ENCODE results near the gene TACSTD2.

DNA sequence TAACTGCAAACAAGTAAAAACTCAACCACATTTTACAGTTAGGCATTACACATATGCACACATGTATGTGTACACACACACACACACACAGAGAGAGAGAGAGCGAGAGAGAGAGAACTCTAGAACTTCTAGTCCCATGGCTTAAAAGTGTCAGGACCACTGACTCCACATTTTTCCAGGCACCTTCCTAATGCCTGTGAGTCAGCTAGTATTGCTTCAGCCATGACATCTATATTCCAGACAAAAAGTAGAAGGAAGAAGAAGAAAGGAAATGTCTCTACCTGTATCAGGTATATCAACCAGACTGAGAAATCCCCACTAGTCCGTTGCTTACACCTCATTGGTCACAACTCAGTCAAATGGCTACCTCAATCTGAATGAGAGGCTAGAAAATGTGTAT, 31.9 kb upstream of the TACSTD2 start:
- TF ChIP-seq, protein P1, sequence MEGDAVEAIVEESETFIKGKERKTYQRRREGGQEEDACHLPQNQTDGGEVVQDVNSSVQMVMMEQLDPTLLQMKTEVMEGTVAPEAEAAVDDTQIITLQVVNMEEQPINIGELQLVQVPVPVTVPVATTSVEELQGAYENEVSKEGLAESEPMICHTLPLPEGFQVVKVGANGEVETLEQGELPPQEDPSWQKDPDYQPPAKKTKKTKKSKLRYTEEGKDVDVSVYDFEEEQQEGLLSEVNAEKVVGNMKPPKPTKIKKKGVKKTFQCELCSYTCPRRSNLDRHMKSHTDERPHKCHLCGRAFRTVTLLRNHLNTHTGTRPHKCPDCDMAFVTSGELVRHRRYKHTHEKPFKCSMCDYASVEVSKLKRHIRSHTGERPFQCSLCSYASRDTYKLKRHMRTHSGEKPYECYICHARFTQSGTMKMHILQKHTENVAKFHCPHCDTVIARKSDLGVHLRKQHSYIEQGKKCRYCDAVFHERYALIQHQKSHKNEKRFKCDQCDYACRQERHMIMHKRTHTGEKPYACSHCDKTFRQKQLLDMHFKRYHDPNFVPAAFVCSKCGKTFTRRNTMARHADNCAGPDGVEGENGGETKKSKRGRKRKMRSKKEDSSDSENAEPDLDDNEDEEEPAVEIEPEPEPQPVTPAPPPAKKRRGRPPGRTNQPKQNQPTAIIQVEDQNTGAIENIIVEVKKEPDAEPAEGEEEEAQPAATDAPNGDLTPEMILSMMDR (IDR thresholded peaks at IDR 0.05; ENCODE audit: insufficient read depth, low read length), result no peak
- TF ChIP-seq POLR2AphosphoS5 (IDR thresholded peaks at IDR 0.05; ENCODE audit: low read depth), result no peak
- TF ChIP-seq, protein P2, sequence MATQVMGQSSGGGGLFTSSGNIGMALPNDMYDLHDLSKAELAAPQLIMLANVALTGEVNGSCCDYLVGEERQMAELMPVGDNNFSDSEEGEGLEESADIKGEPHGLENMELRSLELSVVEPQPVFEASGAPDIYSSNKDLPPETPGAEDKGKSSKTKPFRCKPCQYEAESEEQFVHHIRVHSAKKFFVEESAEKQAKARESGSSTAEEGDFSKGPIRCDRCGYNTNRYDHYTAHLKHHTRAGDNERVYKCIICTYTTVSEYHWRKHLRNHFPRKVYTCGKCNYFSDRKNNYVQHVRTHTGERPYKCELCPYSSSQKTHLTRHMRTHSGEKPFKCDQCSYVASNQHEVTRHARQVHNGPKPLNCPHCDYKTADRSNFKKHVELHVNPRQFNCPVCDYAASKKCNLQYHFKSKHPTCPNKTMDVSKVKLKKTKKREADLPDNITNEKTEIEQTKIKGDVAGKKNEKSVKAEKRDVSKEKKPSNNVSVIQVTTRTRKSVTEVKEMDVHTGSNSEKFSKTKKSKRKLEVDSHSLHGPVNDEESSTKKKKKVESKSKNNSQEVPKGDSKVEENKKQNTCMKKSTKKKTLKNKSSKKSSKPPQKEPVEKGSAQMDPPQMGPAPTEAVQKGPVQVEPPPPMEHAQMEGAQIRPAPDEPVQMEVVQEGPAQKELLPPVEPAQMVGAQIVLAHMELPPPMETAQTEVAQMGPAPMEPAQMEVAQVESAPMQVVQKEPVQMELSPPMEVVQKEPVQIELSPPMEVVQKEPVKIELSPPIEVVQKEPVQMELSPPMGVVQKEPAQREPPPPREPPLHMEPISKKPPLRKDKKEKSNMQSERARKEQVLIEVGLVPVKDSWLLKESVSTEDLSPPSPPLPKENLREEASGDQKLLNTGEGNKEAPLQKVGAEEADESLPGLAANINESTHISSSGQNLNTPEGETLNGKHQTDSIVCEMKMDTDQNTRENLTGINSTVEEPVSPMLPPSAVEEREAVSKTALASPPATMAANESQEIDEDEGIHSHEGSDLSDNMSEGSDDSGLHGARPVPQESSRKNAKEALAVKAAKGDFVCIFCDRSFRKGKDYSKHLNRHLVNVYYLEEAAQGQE (IDR thresholded peaks at IDR 0.05; ENCODE audit: insufficient replicate concordance, low read depth), result no peak
